Mucosa of stomach (tissue), 1 donor: ENCODE data around the gene DISC1.

ENCODE experiments used
- H3K27me3 ChIP-seq: one replicate; pipeline ENCODE4 v1.7.0; 2013; ENCODE audit warnings: mild to moderate bottlenecking, low read length; ENCODE audit not compliant: control insufficient read depth, insufficient read depth
- H3K36me3 ChIP-seq: one replicate; pipeline ENCODE4 v1.7.0; 2013; ENCODE audit warnings: low read length; ENCODE audit not compliant: control insufficient read depth, insufficient read depth
- H3K4me1 ChIP-seq: one replicate; pipeline ENCODE4 v1.7.0; 2013; ENCODE audit warnings: mild to moderate bottlenecking, low read length; ENCODE audit not compliant: control insufficient read depth, insufficient read depth
- H3K4me3 ChIP-seq: one replicate; pipeline ENCODE4 v1.7.0; 2013; ENCODE audit warnings: low read length
- H3K9ac ChIP-seq: one replicate; pipeline ENCODE4 v1.7.0; 2013; ENCODE audit warnings: mild to moderate bottlenecking, low read length, moderate library complexity
- H3K9me3 ChIP-seq: one replicate; pipeline ENCODE4 v1.7.0; 2013; ENCODE audit warnings: mild to moderate bottlenecking, low read length, moderate library complexity; ENCODE audit not compliant: control insufficient read depth
- donor health status: Pancreatic carcinoma.

DISC1 gene

GRCh38 chr1:231983588-231984193 lies 357.1 kb downstream of the DISC1 start:
- no peaks in the 10 kb centered on the region for H3K9me3 ChIP-seq
- no peaks in the 10 kb centered on the region for H3K36me3 ChIP-seq
- no peak overlapping the region for H3K9ac ChIP-seq
- no peaks in the 10 kb centered on the region for H3K4me1 ChIP-seq
- H3K27me3 ChIP-seq: no peaks in the 10 kb centered on the region
- H3K4me3 ChIP-seq: no peak overlapping the region

GRCh38 chr1:231985296-231986023 lies 358.9 kb downstream of the DISC1 start:
- H3K9me3 ChIP-seq: no peaks in the 10 kb centered on the region
- H3K9ac ChIP-seq: no peak overlapping the region
- H3K27me3 ChIP-seq: no peaks in the 10 kb centered on the region
- H3K4me1 ChIP-seq: no peaks in the 10 kb centered on the region
- no peaks in the 10 kb centered on the region for H3K36me3 ChIP-seq
- no peak overlapping the region for H3K4me3 ChIP-seq

- Histone ChIP-seq H3K4me3 (no peak overlapping the region), H3K36me3 (no peaks in the 10 kb centered on the region), H3K27me3 (no peaks in the 10 kb centered on the region), H3K9ac (no peak overlapping the region), H3K9me3 (no peaks in the 10 kb centered on the region), H3K4me1 (no peaks in the 10 kb centered on the region)
These were observed 360.2 kb downstream of the DISC1 start for GRCh38 chr1:231986631-231987336.

GRCh38 chr1:231990388-231990787 lies 363.8 kb downstream of the DISC1 start:
- no peaks in the 10 kb centered on the region for H3K27me3 ChIP-seq
- H3K36me3 ChIP-seq: no peaks in the 10 kb centered on the region
- H3K4me3 ChIP-seq: no peak overlapping the region
- H3K9ac ChIP-seq: no peak overlapping the region
- H3K9me3 ChIP-seq: no peaks in the 10 kb centered on the region
- H3K4me1 ChIP-seq: no peaks in the 10 kb centered on the region

GRCh38 chr1:231991231-231991630 lies 364.6 kb downstream of the DISC1 start:
- H3K36me3 ChIP-seq: no peaks in the 10 kb centered on the region
- no peak overlapping the region for H3K4me3 ChIP-seq
- no peak overlapping the region for H3K9ac ChIP-seq
- no peaks in the 10 kb centered on the region for H3K4me1 ChIP-seq
- H3K9me3 ChIP-seq: no peaks in the 10 kb centered on the region
- no peaks in the 10 kb centered on the region for H3K27me3 ChIP-seq

- Histone ChIP-seq H3K36me3 (no peaks in the 10 kb centered on the region), H3K4me3 (no peak overlapping the region), H3K9ac (no peak overlapping the region), H3K9me3 (no peaks in the 10 kb centered on the region), H3K27me3 (no peaks in the 10 kb centered on the region), H3K4me1 (no peaks in the 10 kb centered on the region)
These were observed 367.4 kb downstream of the DISC1 start for GRCh38 chr1:231993968-231994455.

- no peaks in the 10 kb centered on the region for H3K9me3 ChIP-seq
- no peak overlapping the region for H3K9ac ChIP-seq
- H3K4me3 ChIP-seq: no peak overlapping the region
- peaks cover 4% of the 10 kb centered on the region for H3K27me3 ChIP-seq
- H3K4me1 ChIP-seq: no peaks in the 10 kb centered on the region
- H3K36me3 ChIP-seq: no peaks in the 10 kb centered on the region
These were observed 372.2 kb downstream of the DISC1 start for GRCh38 chr1:231998791-231999190.

- H3K9ac ChIP-seq: no peak overlapping the region
- no peak overlapping the region for H3K4me3 ChIP-seq
- no peaks in the 10 kb centered on the region for H3K36me3 ChIP-seq
- no peaks in the 10 kb centered on the region for H3K4me1 ChIP-seq
- no peaks in the 10 kb centered on the region for H3K27me3 ChIP-seq
- H3K9me3 ChIP-seq: no peaks in the 10 kb centered on the region
These were observed 378.7 kb downstream of the DISC1 start for GRCh38 chr1:232005300-232005699.

- Histone ChIP-seq H3K9me3 (no peaks in the 10 kb centered on the region), H3K27me3 (no peaks in the 10 kb centered on the region), H3K9ac (no peak overlapping the region), H3K36me3 (no peaks in the 10 kb centered on the region), H3K4me1 (no peaks in the 10 kb centered on the region), H3K4me3 (no peak overlapping the region)
These were observed 383.2 kb downstream of the DISC1 start for GRCh38 chr1:232009741-232010140.

GRCh38 chr1:232011961-232012360 lies 385.4 kb downstream of the DISC1 start:
- no peaks in the 10 kb centered on the region for H3K9me3 ChIP-seq
- no peaks in the 10 kb centered on the region for H3K27me3 ChIP-seq
- no peaks in the 10 kb centered on the region for H3K36me3 ChIP-seq
- H3K4me3 ChIP-seq: no peak overlapping the region
- H3K9ac ChIP-seq: no peak overlapping the region
- H3K4me1 ChIP-seq: no peaks in the 10 kb centered on the region

- Histone ChIP-seq H3K9me3 (no peaks in the 10 kb centered on the region), H3K27me3 (no peaks in the 10 kb centered on the region), H3K4me3 (no peak overlapping the region), H3K9ac (no peak overlapping the region), H3K36me3 (no peaks in the 10 kb centered on the region), H3K4me1 (no peaks in the 10 kb centered on the region)
These were observed 386.3 kb downstream of the DISC1 start for GRCh38 chr1:232012773-232013386.

- Histone ChIP-seq H3K4me1 (no peaks in the 10 kb centered on the region), H3K9me3 (no peaks in the 10 kb centered on the region), H3K36me3 (no peaks in the 10 kb centered on the region), H3K27me3 (no peaks in the 10 kb centered on the region), H3K9ac (no peak overlapping the region), H3K4me3 (no peak overlapping the region)
These were observed 388.4 kb downstream of the DISC1 start for GRCh38 chr1:232014941-232015340.
